ENCODE measurements around the gene PTGES3.

The PTGES3 gene

DNA sequence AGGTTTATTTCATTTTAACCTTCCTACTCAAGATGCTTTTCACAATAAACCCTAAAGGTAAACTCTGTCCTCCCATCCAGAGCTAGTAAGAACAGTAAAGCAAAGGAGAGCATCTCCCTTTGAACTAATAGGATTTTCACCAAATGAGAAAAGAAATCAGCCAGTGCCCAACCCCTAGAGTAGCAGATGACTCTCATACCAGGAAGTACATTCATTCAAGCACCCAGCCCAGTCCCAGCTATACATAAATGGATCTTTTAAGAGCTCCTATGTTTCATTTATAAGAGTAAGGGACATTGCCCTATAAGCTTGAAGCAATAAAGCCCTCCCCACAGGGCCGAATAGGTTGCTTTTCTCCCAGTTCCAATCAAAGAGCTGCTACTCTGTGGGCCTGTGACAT lies 65.5 kb downstream of the PTGES3 start:
- no peak for DNase-seq

DNA sequence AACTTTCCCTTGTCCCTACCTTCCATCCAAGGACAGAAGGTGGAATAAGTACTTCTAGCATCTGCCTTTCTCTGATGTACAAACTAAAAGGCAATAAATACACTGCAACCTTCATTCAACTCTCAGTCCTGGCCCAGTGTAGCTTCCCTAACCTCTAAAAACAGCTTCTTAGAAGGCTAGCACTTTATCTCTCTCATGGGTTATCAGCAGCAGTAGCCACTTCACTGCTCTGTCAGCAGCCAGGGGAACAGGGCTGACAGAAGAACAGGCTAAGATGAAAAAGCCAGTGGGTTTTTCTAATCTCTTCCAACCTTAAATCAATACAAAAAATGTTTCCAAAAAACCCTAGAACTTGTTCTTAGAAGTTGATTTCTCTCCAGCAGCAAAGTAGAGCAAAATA lies 71.2 kb downstream of the PTGES3 start:
- no peak for DNase-seq

DNA sequence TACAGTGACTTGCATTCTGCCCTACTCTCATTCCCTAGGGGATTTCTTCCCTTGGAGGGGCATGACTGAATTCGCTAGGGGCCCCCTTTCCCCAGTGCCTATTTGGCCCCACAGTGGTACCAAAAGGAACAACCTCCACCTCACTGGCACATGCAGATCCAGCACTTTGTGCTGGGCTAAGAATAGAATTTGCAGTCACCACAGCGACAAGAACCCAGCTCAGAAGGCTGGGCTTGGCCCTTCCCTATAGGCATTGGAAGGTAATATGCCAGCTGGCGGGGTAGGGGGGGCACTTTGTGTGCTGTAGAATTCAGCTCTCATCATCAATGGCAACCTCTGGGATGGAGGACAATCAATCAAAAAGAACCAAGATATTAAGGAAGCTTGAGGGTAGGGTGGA lies 71.8 kb downstream of the PTGES3 start:
- no peak for DNase-seq

DNA sequence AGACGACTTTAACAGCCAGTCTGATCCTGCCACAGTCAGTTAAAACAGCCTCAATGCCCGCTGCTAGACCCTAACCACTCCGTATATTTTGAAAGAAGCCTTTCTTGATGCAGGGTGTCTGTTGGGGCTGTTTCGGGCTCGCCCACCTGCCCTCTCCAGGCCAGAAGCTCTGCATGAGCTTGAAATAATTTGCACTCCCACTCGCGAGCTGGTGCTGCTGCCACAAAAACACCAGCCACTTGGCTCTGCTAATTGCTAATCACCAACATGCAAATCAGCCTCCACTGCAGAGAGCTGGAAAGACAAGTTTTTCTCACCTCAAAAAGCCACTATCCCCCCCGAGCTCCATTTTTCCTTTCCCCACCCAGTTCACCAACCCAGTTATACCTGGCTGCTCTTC lies 73.5 kb downstream of the PTGES3 start:
- no peak for DNase-seq

Measured in stimulated activated CD4-positive, alpha-beta T cell treated with anti-CD3 and anti-CD28 coated beads, Interleukin-4, amount 100 ng/mL, for 24 hours (primary cell).